Peyer's patch (tissue), 4 donors: ENCODE results near the gene ZNF581. TPM values are rescaled to one million over a fixed set of nuclear protein-coding genes. Genes with fewer than 3 reads are reported as not detected.

Experiments used
- DNase-seq, 3 donors: peaks; one replicate each; pipeline ENCODE4 v3.0.0-alpha.2; 2017 to 2019
- H3K27ac ChIP-seq, 4 donors: fragments of 200-600 bp; sonication (generic); one replicate each; pipeline ENCODE4 v1.5.1; 2016 to 2019
- H3K27me3 ChIP-seq, 2 donors: fragments of 200-600 bp; sonication (generic); one replicate each; pipeline ENCODE4 v1.5.1; 2019
- H3K36me3 ChIP-seq, 3 donors: fragments of 200-600 bp; sonication (generic); one replicate each; pipeline ENCODE4 v1.5.1; 2016 to 2019
- H3K4me1 ChIP-seq, 4 donors: fragments of 200-600 bp; sonication (generic); one replicate each; pipeline ENCODE4 v1.5.1; 2016 to 2019
- H3K4me3 ChIP-seq, 4 donors: fragments of 200-600 bp; sonication (generic); 1 replicate in 3 of 4; 2 replicates in 1 of 4; pipeline ENCODE4 v1.5.1; 2016 to 2019; ENCODE audit warnings: mild to moderate bottlenecking in 1 of 4
- H3K9me3 ChIP-seq, 4 donors: fragments of 200-600 bp; sonication (generic); one replicate each; pipeline ENCODE4 v1.5.1; 2016 to 2019; ENCODE audit warnings: mild to moderate bottlenecking in 1 of 4
- POLR2A ChIP-seq, 2 donors: fragments of 450-650 bp; IDR thresholded peaks; one replicate each; pipeline ENCODE4 v1.5.1; 2017; ENCODE audit warnings: antibody characterized with exemption in 2 of 2, mild to moderate bottlenecking in 2 of 2, moderate library complexity in 2 of 2
- total RNA-seq, 4 donors: library from RNA; depleted of rRNA; stranded (reverse); fragments of >200 nt; gene quantifications; one replicate each; pipeline ENCODE4 v1.1.0, GENCODE V29; 2016
- TF ChIP-seq, protein P1 (sequence below), 6 experiments: fragments of 450-650 bp in 4 of 6; fragments of 200-600 bp in 2 of 6; sonication (generic) in 1 of 6; IDR thresholded peaks; one replicate each; pipeline ENCODE4 v1.5.1; 2017 to 2019; ENCODE audit warnings: antibody characterized with exemption in 6 of 6, mild to moderate bottlenecking in 3 of 6, moderate library complexity in 1 of 6

Gene ZNF581
- total RNA-seq, 4 donors from 2014 or later = 7.7 to 28.9 (median 14.1) TPM

GRCh38 chr19:55653651-55654322, 10.3 kb downstream of the ZNF581 start:
- H3K27ac ChIP-seq = peak overlapping the region; percentile 97 to 100 (median 98)
- H3K4me3 ChIP-seq = peak overlapping the region; percentile 66 to 99 (median 83)
- H3K36me3 ChIP-seq = peaks cover 0 to 3% (median 0%) of the 10 kb centered on the region in 3 donors
- peak; percentile 94 to 99 (median 98) for DNase-seq
- H3K27me3 ChIP-seq = no peaks in the 10 kb centered on the region
- H3K9me3 ChIP-seq = no peaks in the 10 kb centered on the region
- peaks cover 8 to 48% (median 37%) of the 10 kb centered on the region in 4 donors for H3K4me1 ChIP-seq
- TF ChIP-seq POLR2A (IDR thresholded peaks at IDR 0.05) = peak; percentile 85 to 88
- TF ChIP-seq, protein P1, sequence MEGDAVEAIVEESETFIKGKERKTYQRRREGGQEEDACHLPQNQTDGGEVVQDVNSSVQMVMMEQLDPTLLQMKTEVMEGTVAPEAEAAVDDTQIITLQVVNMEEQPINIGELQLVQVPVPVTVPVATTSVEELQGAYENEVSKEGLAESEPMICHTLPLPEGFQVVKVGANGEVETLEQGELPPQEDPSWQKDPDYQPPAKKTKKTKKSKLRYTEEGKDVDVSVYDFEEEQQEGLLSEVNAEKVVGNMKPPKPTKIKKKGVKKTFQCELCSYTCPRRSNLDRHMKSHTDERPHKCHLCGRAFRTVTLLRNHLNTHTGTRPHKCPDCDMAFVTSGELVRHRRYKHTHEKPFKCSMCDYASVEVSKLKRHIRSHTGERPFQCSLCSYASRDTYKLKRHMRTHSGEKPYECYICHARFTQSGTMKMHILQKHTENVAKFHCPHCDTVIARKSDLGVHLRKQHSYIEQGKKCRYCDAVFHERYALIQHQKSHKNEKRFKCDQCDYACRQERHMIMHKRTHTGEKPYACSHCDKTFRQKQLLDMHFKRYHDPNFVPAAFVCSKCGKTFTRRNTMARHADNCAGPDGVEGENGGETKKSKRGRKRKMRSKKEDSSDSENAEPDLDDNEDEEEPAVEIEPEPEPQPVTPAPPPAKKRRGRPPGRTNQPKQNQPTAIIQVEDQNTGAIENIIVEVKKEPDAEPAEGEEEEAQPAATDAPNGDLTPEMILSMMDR (IDR thresholded peaks at IDR 0.05) = peak; percentile 98 to 100 (median 100)

- no peak for TF ChIP-seq POLR2A (IDR thresholded peaks at IDR 0.05)
- TF ChIP-seq, protein P1 (IDR thresholded peaks at IDR 0.05) = no peak
- H3K4me1 ChIP-seq = peaks cover 8 to 48% (median 36%) of the 10 kb centered on the region in 4 donors
- no peaks in the 10 kb centered on the region for H3K27me3 ChIP-seq
- H3K27ac ChIP-seq = peak overlapping the region; percentile 97 to 100 (median 98)
- peak; percentile 99 to 100 (median 100) for DNase-seq
- H3K4me3 ChIP-seq = peak overlapping the region; percentile 66 to 99 (median 83)
- H3K36me3 ChIP-seq = peaks cover 0 to 9% (median 0%) of the 10 kb centered on the region in 3 donors
- H3K9me3 ChIP-seq = no peaks in the 10 kb centered on the region
Observed at GRCh38 chr19:55654323-55654867, 10.9 kb downstream of the ZNF581 start.

DNA sequence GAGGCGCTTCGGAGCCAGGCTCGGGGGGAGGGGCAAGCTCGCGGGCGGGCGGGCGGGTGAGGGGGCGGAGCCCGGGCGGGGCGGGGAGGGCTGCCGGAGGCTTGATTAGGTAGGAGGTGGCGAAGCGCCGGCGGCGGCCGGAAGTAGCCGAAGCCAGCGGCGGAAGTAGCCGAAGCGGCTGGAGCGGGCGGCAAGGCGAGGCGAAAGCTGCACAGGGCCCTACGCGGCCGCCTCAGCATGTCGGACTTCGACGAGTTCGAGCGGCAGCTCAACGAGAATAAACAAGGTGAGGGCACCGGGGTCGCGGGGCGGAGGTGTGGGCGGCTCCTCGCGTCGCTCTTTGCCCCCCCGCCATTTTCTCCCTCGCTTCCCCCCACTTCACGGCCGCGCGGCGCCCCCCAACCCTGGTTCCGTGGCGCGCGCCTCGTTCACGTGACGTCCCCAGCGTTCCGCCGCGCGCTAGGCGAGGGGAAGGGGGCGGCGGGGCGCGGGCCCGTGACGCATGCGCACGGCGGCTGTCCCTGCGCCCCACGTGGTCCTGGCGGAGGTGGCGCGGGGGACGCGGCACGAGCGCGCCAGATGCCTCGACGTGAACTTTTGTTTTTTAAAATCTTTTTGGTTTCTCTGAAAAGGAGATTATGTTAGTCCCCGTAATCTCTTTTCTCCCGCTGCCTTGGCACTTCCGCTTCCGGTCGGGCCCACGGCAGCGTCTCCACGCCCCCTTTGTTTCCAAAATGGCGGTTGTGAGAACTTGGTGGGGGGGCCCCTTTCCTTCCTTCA, 11.6 kb downstream of the ZNF581 start, which contains the start of gene U2AF2:
Gene U2AF2, plus strand, starts transcription at position 168 of the 780 bp plus-strand sequence. Its CDS starts 70 bp downstream, at position 238.
- peaks cover 0 to 15% (median 0%) of the 10 kb centered on the region in 3 donors for H3K36me3 ChIP-seq
- peak; percentile 94 to 99 (median 98) for DNase-seq
- H3K4me1 ChIP-seq = peaks cover 8 to 48% (median 38%) of the 10 kb centered on the region in 4 donors
- peak within 1 kb of the TSS; percentile 66 to 99 (median 83) for H3K4me3 ChIP-seq
- no peaks in the 10 kb centered on the region for H3K9me3 ChIP-seq
- peak within 1 kb of the TSS; percentile 97 to 100 (median 98) for H3K27ac ChIP-seq
- TF ChIP-seq, protein P1 (IDR thresholded peaks at IDR 0.05) = peak in 1 of 6 experiments; percentile 3
- TF ChIP-seq POLR2A (IDR thresholded peaks at IDR 0.05) = peak; percentile 57 to 68
- H3K27me3 ChIP-seq = no peaks in the 10 kb centered on the region

GRCh38 chr19:55655648-55656040, 12.2 kb downstream of the ZNF581 start:
- Histone ChIP-seq H3K36me3 (peaks cover 0 to 21% (median 0%) of the 10 kb centered on the region in 3 donors), H3K4me1 (peaks cover 8 to 48% (median 38%) of the 10 kb centered on the region in 4 donors)

DNA sequence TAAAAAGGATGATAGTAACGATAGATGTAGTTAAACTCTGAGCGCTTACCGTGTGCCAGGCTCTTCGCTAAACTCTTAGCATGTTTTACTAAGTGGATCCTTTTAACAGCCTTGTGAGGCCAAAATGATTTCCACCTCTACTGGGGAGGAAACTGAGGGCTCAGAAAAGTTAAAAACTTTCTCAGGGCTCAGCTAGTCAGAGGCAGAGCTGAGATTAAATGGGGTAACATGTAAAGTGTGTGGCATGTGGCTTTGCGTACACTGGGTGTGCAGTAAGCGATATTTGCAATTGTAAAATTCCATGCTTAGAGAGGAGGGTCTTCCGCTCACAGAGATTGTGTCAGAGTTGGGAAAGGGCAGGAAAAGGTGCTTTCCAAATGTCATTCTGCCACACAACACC, 13.1 kb downstream of the ZNF581 start:
- peak overlapping the region; percentile 66 to 99 (median 83) for H3K4me3 ChIP-seq
- H3K27me3 ChIP-seq = no peaks in the 10 kb centered on the region
- H3K9me3 ChIP-seq = no peaks in the 10 kb centered on the region
- peaks cover 0 to 30% (median 0%) of the 10 kb centered on the region in 3 donors for H3K36me3 ChIP-seq
- TF ChIP-seq POLR2A (IDR thresholded peaks at IDR 0.05) = no peak
- TF ChIP-seq, protein P1 (IDR thresholded peaks at IDR 0.05) = no peak
- DNase-seq = no peak
- peaks cover 8 to 48% (median 38%) of the 10 kb centered on the region in 4 donors for H3K4me1 ChIP-seq
- H3K27ac ChIP-seq = no peak overlapping the region

More at GRCh38 chr19:55655648-55656040, 12.2 kb downstream of the ZNF581 start:
- Histone ChIP-seq H3K4me3 (peak overlapping the region; percentile 66 to 99 (median 83)), H3K27me3 (no peaks in the 10 kb centered on the region), H3K27ac (peak overlapping the region; percentile 97 to 100 (median 98)), H3K9me3 (no peaks in the 10 kb centered on the region)
- no peak for DNase-seq
- no peak for TF ChIP-seq POLR2A (IDR thresholded peaks at IDR 0.05)
- TF ChIP-seq, protein P1 (IDR thresholded peaks at IDR 0.05) = no peak
